ENCODE measurements around the gene APLF.
"Not testable (repeated sequence)": the region's sequence is repeated elsewhere in the genome, so short reads cannot be mapped to it uniquely, and the experiment has no call there.

The APLF gene

DNA sequence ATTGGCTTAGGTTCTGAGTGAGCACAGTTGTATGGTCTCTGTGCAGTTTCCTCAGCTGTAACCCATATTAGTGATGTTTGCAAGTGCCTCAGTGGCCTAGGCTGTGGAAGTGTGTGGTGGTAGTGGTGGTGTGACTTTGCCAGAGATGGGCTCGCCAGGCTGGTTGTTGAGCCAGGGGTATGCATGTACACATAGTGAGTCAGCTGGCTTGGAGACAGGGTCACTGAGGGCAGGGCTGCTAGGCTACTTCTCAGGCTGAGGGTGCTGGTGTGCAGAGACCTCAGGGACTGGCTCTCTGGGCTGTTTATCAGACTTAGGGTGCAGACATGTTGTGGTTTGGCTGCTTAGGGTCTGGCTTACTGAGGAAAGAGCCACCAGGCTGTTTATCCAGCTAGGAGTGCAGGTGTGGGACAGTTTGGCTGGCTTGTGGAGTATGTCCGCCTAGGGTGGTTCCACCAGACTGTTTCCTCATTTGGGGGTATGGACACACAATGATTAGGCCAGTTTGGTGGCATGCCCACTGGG lies 15.0 kb downstream of the APLF start:
- no peak for DNase-seq

DNA sequence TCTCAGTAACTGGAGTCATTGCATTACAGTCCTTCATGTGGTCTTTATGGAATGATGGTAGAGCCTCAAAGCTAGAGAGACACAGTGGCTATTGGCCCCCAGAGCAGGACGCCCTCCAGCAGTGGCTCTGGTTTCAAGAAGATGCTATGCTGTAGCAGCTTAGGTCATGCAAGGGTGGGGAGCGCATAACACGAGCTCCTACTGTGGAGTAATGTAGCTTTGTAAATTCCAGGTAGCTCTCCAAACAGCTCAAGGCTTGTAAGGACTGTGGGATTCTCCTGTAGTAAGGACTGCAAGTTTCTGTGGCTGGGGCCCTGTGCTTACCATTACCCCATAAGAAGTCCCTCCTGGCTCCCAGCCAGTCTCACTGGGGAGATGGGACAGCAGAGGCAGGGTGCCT lies 15.6 kb downstream of the APLF start:
- DNase-seq = no peak

DNA sequence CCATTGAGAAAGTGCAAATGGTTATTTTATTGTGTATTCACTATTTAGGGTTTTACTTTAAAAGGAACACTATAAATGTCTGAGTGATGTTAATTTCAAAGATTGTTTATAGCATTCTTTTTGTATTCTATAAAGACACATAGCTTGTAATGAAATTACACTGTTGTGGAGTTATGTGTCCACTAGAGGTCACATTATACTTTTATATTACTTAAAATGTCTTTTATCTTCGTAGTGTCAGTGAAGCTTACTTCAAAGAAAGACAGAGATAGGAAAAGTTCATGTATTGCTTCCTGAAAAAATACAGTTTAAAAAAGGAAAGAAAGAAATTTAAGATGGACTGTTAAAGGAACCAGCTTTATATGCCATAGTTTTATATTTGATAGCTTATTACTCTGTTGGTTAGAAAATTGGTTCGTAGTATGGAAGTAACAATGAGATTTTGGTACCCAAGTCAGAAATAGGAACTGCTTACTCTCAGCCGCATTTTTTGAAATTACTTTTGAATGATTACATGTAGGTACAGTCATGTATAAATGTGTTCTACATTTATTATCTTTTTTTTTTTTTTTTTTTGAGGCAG lies 20.5 kb downstream of the APLF start:
- DNase-seq = peak; percentile 54

DNA sequence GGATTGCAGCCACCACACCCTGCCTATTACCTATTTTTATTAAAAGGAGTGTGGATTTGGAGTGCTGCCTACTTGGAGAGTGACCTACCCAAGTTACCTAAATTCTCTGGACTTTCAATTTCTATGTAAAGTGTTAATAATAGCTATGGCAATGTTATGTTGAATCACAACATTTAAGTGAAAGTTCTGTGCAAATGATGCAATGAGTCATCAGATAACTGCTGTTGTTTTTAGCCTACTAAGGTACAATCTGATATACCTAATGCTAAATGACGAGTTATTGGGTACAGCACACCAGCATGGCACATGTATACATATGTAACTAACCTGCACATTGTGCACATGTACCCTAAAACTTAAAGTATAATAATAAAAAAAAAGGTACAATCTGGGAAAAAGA lies 21.2 kb downstream of the APLF start:
- DNase-seq = not testable (repeated sequence)

DNA sequence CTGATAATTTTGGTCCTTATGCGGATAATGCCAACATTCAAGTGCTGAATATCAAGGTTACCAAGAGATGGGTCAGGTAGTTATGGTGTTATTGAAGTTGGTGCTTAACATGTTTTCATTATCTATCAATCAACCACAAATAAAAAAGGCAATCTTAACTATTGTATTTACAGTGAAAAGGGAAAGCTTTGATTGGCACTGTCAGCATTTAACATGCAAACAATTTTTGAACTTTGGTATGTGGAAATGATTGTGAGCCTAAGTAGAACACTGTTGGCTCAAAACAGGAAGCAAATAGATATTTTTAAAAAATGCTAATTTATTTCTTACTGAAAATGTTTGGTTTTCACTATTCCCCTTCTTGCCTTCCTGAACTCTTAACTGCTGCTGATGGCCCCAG lies 21.9 kb downstream of the APLF start:
- no peak for DNase-seq

DNA sequence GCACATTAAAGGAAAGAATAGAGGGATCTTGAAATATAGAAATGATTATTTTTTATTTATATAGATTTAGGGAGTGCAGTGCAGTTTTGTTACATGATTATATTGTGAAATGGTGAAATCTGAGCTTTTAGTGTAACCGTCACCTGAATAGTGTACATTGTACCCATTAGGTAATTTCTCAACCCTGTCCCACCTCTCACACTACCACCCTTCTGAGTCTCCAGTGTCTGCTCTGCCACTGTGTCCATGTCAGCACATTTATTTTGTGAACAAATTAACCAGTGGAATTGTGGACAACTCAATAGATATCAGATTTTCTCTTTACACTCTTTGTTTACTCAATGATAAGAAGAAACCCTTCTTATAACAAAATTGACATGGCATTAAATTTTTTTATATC lies 24.2 kb downstream of the APLF start:
- no peak for DNase-seq

DNA sequence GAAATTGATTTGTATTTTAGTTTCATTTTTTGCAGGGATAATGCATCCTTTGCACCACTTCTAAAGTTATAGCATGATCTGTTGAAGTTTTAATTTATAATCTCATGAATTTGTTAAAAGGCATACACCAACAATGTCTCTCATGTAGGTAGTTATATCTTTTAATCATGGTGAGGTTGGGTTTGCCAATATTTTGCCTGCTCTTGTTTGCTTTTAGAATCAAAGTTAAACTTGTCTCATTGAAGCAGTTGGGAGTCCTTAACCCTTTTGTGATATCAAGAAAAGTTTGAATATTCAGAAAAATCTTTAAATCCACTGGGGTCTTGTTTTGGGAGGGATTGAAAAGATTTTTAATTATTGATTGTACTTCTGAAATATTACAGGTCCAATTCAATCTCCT lies 31.7 kb downstream of the APLF start:
- no peak for DNase-seq

DNA sequence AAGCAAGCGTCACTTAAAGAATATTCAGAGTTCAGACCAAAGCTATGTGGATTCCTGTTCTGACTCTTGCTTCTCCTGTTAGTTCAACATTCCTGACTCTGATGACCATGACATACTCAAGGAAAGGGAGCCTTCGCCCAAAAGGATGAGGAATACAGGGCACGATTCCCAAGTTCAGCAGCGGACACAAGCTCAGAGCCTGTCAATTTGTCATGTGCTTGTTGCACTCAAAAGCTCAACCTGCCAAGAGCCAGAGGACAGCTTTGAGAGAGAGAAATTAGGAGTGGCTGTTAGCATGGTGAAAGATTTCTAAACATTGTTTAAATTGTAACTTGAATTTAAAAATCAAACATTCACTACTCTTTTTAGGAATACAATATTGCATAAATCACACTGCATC lies 33.3 kb downstream of the APLF start:
- DNase-seq = no peak

DNA sequence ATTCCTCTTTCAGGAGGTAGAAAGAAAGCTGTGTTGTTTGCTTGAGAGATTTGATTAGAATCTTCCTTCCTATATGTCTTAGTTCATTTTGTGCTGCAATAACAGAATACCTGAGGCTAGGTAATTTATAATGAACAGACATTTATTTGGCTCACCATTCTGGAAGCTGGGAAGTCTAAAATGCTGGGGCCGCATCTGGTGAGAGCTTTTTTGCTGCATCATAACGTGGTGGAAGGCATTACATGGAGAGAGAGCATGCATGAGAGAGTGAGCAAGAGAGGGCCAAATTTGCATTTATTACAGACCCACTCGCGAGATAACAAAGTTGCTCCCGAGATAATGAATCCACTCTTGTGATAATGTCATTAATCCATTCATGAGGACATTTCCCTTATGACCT lies 34.4 kb downstream of the APLF start:
- DNase-seq = no peak

DNA sequence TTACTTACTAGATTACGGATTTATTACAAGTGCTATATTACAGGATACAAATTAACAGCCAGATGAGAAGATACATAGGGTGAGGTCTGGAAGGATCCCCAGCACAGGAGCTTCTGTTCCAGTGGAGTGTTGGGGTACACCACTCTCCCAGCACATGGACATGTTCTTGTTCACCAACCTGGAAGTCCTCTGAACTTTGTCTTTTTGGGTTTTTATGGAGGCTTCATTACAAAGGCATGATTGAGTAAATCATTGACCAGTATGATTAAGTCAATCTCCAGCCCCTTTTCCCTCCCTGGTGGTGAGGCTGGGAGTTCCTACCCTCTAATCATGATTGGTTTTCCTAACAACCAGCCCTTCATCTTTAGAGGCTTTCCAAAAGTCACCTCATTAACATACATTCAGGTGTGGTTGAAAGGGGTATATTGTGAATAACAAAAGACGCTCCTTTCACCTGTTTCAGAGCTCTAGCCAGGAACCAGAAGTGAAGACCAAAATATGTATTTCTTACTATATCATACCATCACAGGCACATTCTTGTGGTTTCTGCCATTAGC lies 38.3 kb downstream of the APLF start:
- DNase-seq = no peak

DNA sequence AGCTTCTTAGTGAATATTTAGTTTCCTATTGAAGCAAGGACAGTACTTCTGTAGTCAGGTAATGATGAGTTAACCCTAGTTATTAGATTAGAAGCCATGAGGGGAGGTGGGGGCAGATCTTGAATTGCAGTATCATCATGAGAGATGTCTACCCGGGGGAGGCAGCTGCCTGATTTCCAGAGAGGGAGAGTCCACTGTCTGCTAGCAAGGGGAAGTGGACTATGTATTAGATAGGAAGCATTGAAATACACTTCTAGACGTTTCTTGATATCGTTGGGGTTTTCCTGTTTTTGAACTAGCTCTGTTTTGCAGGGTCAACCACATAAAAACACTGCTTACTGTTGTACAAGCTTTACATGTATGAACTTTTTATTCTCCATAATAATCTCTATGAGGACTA lies 38.8 kb downstream of the APLF start:
- DNase-seq = no peak

DNA sequence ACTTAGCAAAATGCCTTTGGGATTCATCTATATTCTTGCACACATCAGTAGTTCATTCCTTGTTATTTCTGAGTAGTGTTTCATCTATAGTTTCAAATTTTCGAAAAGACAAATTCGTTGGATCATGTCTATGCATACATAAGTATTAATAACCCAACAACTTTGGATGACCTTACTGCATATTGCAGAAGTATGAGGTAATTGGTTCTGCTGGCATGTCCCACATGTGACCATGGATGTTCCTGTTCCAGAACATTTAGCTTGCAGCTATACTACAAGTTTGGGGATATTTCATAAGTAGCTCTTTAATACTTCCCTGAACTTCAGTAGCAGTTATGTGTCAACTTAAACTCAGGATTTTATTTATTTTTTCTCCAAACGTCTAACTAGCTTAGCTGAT lies 44.9 kb downstream of the APLF start:
- DNase-seq = peak; percentile 61

DNA sequence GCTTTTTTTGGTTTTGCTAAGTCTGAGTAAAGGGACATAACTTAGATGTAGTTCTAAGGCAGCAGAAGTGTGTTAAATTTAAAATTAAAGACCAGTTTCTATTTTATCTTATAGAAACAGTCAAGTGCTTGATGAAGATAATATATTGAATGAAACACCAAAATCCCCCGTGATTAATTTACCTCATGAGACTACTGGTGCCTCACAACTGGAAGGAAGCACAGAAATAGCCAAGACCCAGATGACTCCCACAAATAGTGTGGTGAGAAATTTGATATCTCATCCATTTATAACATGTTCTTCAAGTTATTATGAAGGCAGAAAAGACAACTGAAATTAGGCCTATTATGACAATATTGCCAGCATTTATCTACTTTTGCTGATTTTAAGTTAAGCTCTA lies 45.6 kb downstream of the APLF start:
- peak; percentile 29 for DNase-seq

DNA sequence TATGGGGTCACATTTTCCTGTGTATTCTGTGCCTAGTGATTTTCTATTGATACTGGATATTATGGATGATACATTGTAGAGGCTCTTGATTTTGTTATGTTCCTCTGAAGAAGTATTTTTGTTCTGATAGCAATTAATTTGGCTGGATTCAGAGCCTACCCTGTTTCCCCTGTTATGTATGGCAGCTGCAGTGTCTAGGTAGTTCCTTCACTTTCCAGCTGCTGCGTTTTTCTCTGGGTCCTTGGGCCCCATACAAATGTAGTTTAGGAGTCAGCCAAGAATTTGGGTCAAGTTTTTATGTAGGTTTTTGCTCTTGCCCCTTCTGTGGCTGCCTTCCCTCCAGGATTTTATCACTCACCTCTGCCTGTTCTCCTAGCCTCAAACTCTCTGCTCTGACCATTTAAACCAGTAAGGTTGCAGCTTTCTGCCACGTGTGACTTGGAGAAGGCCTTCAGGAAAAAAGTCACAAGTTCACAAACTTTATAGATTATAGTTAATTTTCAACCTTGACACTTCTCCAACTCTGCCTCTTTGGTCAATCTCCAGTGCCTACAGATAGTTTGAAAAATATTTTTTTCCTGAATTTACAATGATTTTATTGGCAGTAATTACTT lies 47.0 kb downstream of the APLF start:
- no peak for DNase-seq

DNA sequence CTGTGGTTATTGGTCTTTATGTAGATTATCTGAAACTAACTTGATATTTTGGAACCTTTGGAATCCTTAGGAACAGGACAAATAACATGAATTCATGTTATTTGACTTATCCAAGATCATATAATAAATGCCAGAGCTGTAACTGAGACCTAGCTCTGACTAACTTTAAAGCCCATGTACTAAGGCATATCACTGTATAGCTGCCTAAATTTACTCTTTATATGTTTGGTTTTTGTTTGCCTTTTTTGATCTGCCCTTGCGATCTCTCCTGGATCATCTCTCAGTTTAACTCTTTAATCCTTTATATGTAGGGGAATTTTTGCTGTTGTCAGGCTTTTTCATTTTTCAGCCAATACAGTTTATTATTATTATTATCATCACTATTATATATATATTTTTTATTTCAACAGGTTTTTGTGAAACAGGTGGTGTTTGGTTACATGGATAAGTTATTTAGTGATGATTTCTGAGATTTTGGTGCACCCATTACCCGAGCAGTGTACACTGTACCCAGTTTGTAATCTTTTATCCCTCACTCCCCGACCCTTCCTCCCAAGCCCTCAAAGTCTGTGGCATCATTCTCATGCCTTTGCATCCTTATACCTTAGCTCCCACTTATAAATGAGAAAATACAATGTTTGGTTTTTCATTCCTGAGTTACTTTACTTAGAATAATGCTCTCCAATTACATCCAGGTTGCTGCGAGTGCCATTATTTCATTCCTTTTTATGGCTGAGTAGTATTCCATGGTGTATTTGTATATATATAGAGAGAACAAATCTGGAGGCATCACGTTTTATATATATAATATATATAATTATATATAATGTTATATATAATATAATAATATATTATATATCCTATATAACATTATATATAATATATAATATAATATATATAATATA lies 48.9 kb downstream of the APLF start:
- DNase-seq = no peak

DNA sequence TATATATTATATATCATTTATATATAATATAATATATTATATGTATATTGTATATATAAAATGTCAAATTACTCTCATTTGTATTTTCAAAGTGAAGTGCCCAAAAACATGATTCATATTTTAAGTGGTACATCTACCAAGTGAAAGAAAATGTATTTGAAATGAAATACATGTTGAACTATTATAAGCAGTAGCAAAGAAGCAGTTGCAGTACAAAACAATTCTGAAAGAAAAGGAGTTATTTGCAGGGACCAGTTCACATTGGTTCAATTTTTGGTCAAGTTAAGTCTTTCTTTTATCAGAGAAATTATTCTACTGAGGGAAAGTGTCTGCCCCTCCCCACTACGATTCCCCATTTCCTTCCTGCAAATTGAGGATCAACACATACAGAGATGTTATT lies 51.9 kb downstream of the APLF start:
- no peak for DNase-seq

DNA sequence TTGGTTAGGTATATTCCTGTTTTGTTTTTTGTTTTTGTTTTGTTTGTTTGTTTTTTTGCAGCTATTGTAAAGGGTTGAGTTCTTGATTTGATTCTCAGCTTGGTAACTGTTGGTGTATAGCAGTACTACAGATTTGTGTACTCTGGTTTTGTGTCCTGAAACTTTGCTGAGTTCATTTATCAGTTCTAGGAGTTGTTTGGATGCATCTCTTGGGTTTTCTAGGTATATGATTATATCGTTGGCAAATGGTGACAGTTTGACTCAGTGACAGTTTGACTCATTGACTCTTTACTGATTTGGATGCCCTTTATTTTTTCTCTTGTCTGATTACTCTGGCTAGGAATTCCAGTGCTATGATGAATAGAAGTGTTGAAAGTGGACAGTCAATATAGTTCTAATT lies 53.7 kb downstream of the APLF start:
- DNase-seq = no peak

DNA sequence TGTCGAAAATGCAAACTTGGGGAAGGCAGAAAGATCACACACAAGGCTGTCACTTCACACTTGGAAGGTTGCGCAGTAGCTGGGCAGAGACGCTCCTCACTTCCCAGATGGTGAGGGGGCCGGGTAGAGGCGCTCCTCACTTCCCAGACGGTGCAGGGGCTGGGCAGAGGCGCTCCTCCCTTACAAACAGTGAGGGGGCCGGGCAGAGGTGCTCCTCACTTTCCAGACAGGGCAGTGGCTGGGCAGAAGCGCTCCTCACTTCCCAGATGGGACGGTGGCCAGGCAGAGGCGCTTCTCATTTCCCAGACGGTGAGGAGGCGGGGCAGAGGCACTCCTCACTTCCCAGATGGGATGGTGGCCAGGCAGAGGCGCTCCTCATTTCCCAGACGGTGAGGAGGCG lies 59.6 kb downstream of the APLF start:
- DNase-seq = not testable (repeated sequence)

DNA sequence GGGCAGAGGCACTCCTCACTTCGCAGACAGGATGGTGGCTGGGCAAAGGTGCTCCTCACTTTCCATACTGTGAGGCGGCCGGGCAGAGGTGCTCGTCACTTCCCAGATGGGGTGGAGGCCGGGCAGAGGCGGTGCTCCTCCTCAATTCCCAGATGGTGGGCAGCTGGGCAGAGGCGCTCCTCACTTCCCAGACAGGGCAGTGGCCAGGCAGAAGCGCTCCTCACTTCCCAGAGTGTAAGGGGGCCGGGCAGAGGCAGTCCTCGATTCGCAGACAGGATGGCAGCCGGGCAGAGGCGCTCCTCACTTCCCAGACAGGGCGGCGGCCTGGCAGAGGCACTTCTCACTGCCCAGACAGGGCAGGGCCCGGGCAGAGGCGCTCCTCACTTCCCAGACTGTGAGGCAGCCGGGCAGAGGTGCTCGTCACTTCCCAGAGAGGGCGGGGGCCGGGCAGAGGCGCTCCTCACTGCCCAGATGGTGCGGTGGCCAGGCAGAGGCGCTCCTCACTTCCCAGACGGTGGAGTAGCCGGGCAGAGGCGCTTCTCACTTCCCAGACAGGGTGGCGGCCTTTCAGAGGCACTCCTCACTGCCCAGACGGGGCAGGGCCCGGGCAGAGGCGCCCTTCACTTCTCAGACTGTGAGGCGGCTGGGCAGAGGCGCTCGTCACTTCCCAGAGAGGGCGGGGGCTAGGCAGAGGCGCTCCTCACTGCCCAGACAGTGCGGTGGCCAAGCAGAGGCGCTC lies 60.1 kb downstream of the APLF start:
- DNase-seq = not testable (repeated sequence)

DNA sequence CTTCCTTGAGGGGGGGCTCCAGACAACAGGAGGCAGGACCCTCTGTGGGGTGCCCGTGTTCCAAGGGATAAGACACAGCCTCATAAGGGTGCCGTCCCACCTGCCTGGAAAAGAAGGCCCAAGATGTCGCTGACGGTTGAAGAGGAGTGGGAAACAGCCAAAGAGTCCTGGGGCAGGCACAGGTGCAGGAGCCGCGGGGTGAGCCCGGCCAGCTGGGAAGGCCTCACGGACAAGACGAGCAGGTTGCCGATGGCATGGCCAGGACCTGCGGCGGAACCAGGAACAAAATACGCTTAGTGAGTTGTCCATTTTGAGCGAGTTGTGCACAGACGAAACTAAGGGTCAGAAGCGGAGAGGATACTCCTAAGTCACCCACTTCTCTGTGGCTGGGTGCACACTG lies 61.8 kb downstream of the APLF start:
- DNase-seq = not testable (repeated sequence)

DNA sequence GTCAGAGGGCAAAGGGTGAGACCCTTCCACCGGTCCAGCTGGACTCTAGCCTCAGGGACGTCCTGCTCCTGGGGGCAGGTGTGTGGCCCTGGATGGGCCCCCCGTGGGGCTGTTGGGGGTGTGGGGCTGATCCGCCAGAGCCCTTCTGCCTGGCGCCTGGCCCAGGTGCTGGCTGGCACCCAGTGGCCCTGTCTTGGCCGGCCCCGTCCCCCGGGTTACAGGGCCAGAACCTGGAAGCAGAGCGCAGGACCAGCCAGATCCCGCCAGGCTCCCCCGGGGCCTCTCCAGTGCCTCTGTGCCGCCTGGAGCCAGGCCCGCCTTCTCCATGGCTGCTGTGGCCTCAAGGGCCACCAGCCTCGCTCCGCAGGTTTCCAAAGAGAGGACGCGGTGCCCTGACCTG lies 62.3 kb downstream of the APLF start:
- DNase-seq = not testable (repeated sequence)

DNA sequence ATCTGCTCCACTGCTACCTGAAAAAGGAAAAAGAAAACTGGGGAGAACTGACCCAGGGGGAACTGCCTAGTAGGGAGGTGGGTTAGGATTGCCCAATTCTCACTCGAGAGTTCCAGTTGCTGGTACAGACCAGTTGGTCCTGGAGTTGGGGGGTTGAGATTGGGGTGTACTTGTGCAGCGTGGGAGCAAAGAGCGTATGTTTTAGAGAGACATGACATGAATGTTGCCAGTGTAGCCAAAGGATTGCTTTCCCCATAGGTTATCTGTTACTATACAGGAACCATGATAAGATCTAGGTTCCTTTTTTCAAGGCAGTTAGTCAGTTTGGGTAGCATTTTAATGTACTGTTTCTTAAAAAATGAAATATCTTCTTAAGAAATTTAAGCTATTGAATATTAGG lies 68.6 kb downstream of the APLF start:
- DNase-seq = no peak

DNA sequence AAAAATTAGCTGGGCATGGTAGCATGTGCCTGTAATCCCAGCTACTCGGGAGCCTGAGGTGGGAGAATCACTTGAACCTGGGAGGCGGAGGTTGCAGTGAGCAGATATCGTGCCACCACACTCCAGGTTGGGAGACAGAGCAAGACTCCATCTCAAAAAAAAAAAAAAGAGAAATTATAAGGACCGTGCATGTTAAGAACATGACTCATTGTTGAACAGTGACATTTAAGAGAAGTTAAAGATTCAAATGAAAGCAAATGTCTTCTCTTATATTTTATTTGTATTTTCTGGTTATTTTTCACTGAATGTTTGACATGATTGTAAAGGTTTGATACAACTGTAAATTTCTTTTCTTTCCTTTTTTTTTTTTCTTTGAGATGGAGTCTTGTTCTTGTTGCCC lies 69.6 kb downstream of the APLF start:
- peak; percentile 16 for DNase-seq
